Brain microvascular endothelial cell (primary cell): Measurements from ENCODE around the gene WSCD2.

Source experiments
- DNase-seq: peaks from one replicate; pipeline ENCODE4 v3.0.0-alpha.2; 2020
- H3K27ac ChIP-seq: fragments of 250-450 bp; sonication (Bioruptor Pico); 2 replicates; pipeline ENCODE4 v1.5.1; 2020; ENCODE audit warnings: mild to moderate bottlenecking, moderate library complexity
- H3K27me3 ChIP-seq: fragments of 250-450 bp; sonication (Bioruptor Pico); replicated peaks from 2 replicates; pipeline ENCODE4 v1.5.1; 2020; ENCODE audit warnings: mild to moderate bottlenecking
- H3K36me3 ChIP-seq: fragments of 250-450 bp; sonication (Bioruptor Pico); replicated peaks from 2 replicates; pipeline ENCODE4 v1.5.1; 2020; ENCODE audit warnings: mild to moderate bottlenecking
- H3K4me3 ChIP-seq: 2 replicates; pipeline ENCODE4 v1.5.1; 2011; ENCODE audit warnings: low read depth, mild to moderate bottlenecking, control low read depth, low read length, moderate library complexity
- in situ Hi-C: cut with HindIII; loops from 2 replicates; pipeline ENCODE4 v1.10.0; 2017; ENCODE audit warnings: low sequenced_read_pairs, low pct_ligation_motif_present
- TF ChIP-seq, protein P1 (sequence below): IDR thresholded peaks from 2 replicates; pipeline ENCODE4 v1.5.1; 2011; ENCODE audit warnings: low read depth, mild to moderate bottlenecking, moderate library complexity, low read length, control low read depth, inconsistent platforms; ENCODE audit errors: missing control alignments

The WSCD2 gene

DNA sequence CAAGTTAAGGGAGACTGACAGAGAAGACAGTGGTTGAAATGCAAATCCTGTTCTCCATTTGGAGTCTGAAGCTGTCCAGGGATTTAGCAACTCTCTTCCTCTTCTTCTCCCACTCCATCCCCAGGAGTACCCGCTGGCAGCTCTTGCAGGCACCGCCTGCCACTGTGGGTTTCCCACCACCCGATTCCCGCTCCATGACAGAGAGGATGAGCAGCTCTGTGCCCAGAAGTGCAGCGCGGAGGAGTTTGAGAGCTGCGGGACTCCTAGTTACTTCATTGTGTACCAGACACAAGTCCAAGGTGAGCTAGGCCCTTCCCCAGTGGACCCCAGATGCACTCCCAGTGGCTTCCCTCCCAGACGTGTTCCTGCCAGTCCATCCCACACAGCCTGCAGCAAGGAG, 97.8 kb downstream of the WSCD2 start:
- no peak overlapping the region for H3K4me3 ChIP-seq
- no peaks in the 10 kb centered on the region for H3K36me3 ChIP-seq
- TF ChIP-seq, protein P1, sequence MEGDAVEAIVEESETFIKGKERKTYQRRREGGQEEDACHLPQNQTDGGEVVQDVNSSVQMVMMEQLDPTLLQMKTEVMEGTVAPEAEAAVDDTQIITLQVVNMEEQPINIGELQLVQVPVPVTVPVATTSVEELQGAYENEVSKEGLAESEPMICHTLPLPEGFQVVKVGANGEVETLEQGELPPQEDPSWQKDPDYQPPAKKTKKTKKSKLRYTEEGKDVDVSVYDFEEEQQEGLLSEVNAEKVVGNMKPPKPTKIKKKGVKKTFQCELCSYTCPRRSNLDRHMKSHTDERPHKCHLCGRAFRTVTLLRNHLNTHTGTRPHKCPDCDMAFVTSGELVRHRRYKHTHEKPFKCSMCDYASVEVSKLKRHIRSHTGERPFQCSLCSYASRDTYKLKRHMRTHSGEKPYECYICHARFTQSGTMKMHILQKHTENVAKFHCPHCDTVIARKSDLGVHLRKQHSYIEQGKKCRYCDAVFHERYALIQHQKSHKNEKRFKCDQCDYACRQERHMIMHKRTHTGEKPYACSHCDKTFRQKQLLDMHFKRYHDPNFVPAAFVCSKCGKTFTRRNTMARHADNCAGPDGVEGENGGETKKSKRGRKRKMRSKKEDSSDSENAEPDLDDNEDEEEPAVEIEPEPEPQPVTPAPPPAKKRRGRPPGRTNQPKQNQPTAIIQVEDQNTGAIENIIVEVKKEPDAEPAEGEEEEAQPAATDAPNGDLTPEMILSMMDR, result no peak
- H3K27me3 ChIP-seq, result no peaks in the 10 kb centered on the region
- in situ Hi-C loops, result no loop called here
- no peak overlapping the region for H3K27ac ChIP-seq
- no peak for DNase-seq

DNA sequence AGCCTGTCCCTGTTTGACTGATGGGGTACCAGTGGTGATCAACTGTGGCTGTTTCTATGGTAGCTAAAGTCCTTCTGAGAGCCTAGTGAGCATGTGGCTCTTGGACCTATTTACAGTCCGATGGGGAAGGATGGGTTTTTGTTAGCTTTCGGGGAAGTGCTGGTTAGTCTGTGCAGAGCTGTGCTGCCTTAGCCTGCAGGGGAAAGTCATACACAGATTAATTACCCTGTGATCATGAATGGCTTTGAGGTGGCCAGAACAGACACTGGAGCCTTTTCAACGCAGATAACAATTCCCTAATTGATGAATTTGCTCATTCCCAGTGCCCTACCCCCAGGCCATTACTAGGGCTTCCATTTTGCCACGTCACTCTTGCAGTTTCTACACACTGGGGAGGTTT, 99.7 kb downstream of the WSCD2 start:
- in situ Hi-C loops, result no loop called here
- DNase-seq, result no peak
- H3K4me3 ChIP-seq, result no peak overlapping the region
- TF ChIP-seq, protein P1, result no peak
- no peak overlapping the region for H3K27ac ChIP-seq
- no peaks in the 10 kb centered on the region for H3K36me3 ChIP-seq
- no peaks in the 10 kb centered on the region for H3K27me3 ChIP-seq

- H3K4me3 ChIP-seq, result no peak overlapping the region
- H3K27me3 ChIP-seq, result no peaks in the 10 kb centered on the region
- TF ChIP-seq, protein P1, result no peak
- DNase-seq, result no peak
- no peak overlapping the region for H3K27ac ChIP-seq
- H3K36me3 ChIP-seq, result no peaks in the 10 kb centered on the region
- in situ Hi-C loops, result no loop called here
Measured at GRCh38 chr12:108231109-108231905, 102.2 kb downstream of the WSCD2 start.

DNA sequence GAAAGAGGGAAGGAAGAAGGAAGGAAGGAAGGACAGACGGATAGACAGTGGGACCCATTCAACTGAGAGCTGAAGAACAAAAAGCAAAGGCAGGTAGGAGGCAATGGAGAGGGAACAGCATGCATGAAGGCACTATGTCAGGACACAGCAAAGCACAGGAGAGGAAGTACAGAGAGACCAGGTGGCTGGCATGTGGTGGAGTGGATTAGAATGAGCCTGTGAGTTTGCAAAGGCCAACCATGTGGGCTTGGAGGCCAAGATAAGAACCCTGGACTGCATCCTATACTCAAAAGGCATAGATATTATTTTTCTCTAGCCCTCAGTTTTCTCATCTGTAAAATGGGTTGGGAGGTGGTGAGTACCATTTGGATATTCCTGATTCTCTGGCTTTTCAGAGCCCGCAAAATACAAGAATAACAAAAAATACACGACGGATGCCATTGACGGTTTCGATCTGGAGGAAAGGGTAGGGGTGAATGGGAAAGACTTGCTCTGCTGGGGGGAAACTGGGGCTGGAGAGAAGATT, 102.9 kb downstream of the WSCD2 start:
- Histone ChIP-seq H3K27me3 (no peaks in the 10 kb centered on the region), H3K36me3 (no peaks in the 10 kb centered on the region), H3K4me3 (no peak overlapping the region), H3K27ac (no peak overlapping the region)
- TF ChIP-seq, protein P1, result no peak
- in situ Hi-C loops, result no loop called here
- no peak for DNase-seq

- no peak overlapping the region for H3K27ac ChIP-seq
- TF ChIP-seq, protein P1, result no peak
- in situ Hi-C loops, result no loop called here
- no peak for DNase-seq
- H3K27me3 ChIP-seq, result no peaks in the 10 kb centered on the region
- no peaks in the 10 kb centered on the region for H3K36me3 ChIP-seq
- no peak overlapping the region for H3K4me3 ChIP-seq
Measured at GRCh38 chr12:108232565-108232964, 103.5 kb downstream of the WSCD2 start.
